Chondrocyte (in vitro differentiated cells): ENCODE results near the gene ARHGEF33. TPM values are rescaled to one million over a fixed set of nuclear protein-coding genes. Genes with fewer than 3 reads are reported as not detected.

ENCODE experiments used
- DNase-seq: peaks from one replicate; pipeline ENCODE4 v3.0.0; 2021; ENCODE audit warnings: mixed read lengths, low spot score
- H3K27ac Mint-ChIP-seq: one replicate; pipeline ENCODE4 v1.8.0; 2021; ENCODE audit warnings: mild to moderate bottlenecking, moderate library complexity, mixed read lengths; ENCODE audit not compliant: unreplicated experiment
- H3K27me3 Mint-ChIP-seq: 2 replicates; pipeline ENCODE4 v1.8.0; 2021; ENCODE audit warnings: low read depth, mixed read lengths
- H3K36me3 Mint-ChIP-seq: 2 replicates; pipeline ENCODE4 v1.8.0; 2021; ENCODE audit warnings: low read depth, mixed read lengths
- H3K4me1 Mint-ChIP-seq: 2 replicates; pipeline ENCODE4 v1.8.0; 2021; ENCODE audit warnings: low read depth, mild to moderate bottlenecking, mixed read lengths
- H3K4me3 Mint-ChIP-seq: one replicate; pipeline ENCODE4 v1.8.0; 2021; ENCODE audit warnings: mild to moderate bottlenecking, moderate library complexity, mixed read lengths; ENCODE audit not compliant: unreplicated experiment
- H3K9me3 Mint-ChIP-seq: 2 replicates; pipeline ENCODE4 v1.8.0; 2021; ENCODE audit warnings: low read depth, mixed read lengths
- total RNA-seq: library from RNA; stranded (reverse); gene quantifications from 3 replicates; pipeline ENCODE4 v1.2.1, GENCODE V29; 2021
- TF ChIP-seq, protein P1 (sequence below): fragments of 200-600 bp; sonication (generic); IDR thresholded peaks from 2 replicates; pipeline ENCODE4 v1.5.0; 2021; ENCODE audit warnings: antibody characterized with exemption, mild to moderate bottlenecking, moderate library complexity

The ARHGEF33 gene
- total RNA-seq, 1 donor from 2014 or later: 0.87 TPM

DNA sequence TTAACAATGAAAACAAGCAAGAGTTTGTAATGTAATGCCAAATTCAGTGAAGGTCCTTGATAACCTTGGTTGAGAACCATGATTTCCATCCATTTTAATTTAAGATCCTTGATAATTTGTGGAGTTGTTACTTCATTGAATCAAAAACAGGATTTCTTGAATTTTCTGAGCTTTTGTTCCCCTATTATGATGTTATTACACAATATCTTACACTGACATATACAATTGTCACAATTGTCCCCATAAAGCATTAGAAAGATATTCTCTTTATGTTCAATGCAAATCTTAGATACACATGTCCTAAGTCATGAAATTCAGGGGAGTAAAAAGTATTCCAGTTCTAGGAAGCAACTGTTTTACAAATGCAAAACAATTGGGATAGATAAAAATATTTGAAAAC lies 83.6 kb downstream of the ARHGEF33 start:
- TF ChIP-seq, protein P1, sequence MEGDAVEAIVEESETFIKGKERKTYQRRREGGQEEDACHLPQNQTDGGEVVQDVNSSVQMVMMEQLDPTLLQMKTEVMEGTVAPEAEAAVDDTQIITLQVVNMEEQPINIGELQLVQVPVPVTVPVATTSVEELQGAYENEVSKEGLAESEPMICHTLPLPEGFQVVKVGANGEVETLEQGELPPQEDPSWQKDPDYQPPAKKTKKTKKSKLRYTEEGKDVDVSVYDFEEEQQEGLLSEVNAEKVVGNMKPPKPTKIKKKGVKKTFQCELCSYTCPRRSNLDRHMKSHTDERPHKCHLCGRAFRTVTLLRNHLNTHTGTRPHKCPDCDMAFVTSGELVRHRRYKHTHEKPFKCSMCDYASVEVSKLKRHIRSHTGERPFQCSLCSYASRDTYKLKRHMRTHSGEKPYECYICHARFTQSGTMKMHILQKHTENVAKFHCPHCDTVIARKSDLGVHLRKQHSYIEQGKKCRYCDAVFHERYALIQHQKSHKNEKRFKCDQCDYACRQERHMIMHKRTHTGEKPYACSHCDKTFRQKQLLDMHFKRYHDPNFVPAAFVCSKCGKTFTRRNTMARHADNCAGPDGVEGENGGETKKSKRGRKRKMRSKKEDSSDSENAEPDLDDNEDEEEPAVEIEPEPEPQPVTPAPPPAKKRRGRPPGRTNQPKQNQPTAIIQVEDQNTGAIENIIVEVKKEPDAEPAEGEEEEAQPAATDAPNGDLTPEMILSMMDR: no peak
- peaks cover 6% of the 10 kb centered on the region for H3K36me3 Mint-ChIP-seq

DNA sequence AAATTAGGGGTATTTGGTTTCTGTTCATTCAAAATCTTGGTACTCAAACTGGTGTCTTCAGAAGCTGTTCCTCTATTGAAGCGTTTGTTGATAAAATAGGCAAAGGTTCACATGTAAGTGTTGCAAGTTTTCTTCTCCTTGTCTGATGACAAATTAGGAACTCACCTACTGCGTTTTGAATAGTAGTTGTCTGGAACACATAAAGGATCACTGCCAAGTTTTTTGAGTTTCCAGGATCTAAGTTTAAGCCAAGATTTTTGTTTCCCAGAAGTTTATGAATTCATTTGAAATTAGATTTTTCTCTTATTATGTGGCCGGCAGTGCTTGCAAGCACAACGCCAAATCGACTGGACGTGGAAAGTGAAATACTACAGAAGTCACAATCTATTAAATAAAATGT lies 85.4 kb downstream of the ARHGEF33 start:
- Mint-ChIP-seq H3K4me1 (no peaks in the 10 kb centered on the region), H3K36me3 (peaks cover 6% of the 10 kb centered on the region), H3K4me3 (no peak overlapping the region), H3K27me3 (no peaks in the 10 kb centered on the region), H3K27ac (no peak overlapping the region), H3K9me3 (no peaks in the 10 kb centered on the region)
- DNase-seq: no peak
- TF ChIP-seq, protein P1: no peak

More for the DNA sequence above, 83.6 kb downstream of the ARHGEF33 start:
- Mint-ChIP-seq H3K9me3 (no peaks in the 10 kb centered on the region), H3K27me3 (no peaks in the 10 kb centered on the region), H3K27ac (no peak overlapping the region), H3K4me3 (no peak overlapping the region), H3K4me1 (no peaks in the 10 kb centered on the region)
- no peak for DNase-seq

DNA sequence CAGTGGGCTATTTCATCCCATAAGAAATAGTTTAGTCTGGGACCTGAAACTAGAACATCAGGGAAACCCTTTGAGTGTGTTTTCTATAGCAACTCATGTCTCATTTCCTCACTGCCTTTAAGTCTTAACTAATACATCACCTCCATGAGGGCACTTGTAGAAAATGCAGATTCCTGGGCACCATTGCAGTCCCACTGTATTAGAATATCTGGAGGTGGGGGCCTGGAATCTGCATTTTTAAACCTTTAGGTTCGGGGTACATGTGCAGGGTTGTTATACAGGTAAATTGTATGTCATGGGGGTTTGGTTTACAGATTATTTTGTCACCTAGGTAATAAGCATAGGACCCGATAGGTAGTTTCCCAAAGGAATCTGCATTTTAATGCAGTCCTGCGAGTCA lies 87.4 kb downstream of the ARHGEF33 start:
- Mint-ChIP-seq H3K4me1 (no peaks in the 10 kb centered on the region), H3K36me3 (peaks cover 4% of the 10 kb centered on the region), H3K27ac (no peak overlapping the region), H3K9me3 (no peaks in the 10 kb centered on the region), H3K4me3 (no peak overlapping the region), H3K27me3 (no peaks in the 10 kb centered on the region)
- TF ChIP-seq, protein P1: no peak
- DNase-seq: no peak

DNA sequence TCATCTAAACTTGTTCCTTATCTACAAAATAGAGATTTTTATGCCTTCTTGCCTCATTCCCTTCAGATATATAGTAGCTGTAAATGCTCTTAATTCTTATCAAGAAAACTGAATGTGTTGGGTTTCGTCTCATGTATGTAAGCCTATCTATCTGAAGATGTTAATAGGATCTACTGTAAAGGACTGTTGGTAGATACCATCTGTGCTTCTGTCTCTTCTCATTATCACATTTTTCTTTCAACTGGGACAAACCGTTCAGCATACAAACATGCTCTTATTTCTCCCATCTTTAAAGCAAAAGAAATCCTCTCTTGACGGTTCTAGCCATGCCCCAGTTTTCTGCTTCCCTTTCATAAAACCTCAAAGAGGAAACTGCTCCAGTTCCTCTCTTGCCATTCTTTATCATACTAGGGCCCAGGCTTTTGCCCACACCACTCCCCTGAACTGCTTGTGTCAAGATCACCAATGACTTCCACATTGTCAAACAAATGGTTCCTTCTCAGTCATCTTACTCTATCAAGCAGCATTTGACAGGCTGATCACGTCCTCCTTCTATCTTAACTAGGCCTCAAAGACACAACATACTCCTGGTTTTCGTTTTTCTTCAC lies 88.7 kb downstream of the ARHGEF33 start:
- no peak overlapping the region for H3K27ac Mint-ChIP-seq
- TF ChIP-seq, protein P1: no peak
- peaks cover 4% of the 10 kb centered on the region for H3K4me1 Mint-ChIP-seq
- no peaks in the 10 kb centered on the region for H3K27me3 Mint-ChIP-seq
- no peak for DNase-seq
- H3K4me3 Mint-ChIP-seq: no peak overlapping the region
- H3K36me3 Mint-ChIP-seq: peaks cover 4% of the 10 kb centered on the region
- H3K9me3 Mint-ChIP-seq: no peaks in the 10 kb centered on the region

DNA sequence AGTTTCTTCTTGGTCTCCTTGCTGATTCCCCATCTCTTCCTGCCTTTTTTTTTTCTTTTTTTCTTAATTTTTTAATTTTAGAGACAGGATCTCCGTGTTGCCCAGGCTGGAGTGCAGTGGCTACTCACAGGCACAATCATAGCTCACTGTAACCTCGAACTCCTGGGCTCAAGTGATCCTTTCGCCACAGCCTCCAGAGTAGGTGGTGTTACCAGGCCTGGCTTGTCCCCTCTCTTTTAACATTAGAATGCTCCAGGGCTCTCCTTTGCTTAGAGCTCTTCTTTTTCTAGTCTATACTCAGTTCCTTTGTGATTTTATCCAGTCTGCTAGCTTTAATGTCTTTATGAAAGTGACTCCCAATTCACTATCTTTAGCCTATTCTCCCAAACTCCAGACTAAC lies 89.2 kb downstream of the ARHGEF33 start:
- no peak overlapping the region for H3K4me3 Mint-ChIP-seq
- no peaks in the 10 kb centered on the region for H3K9me3 Mint-ChIP-seq
- TF ChIP-seq, protein P1: no peak
- H3K4me1 Mint-ChIP-seq: peaks cover 4% of the 10 kb centered on the region
- H3K27me3 Mint-ChIP-seq: no peaks in the 10 kb centered on the region
- no peak for DNase-seq
- no peak overlapping the region for H3K27ac Mint-ChIP-seq
- peaks cover 7% of the 10 kb centered on the region for H3K36me3 Mint-ChIP-seq
